Measurements from ENCODE around the gene FHOD1. TPM values are rescaled to one million over a fixed set of nuclear protein-coding genes. Genes with fewer than 3 reads are reported as not detected.

FHOD1 gene
- total RNA-seq, 1 donor from 2014 or later: 71.7 TPM

DNA sequence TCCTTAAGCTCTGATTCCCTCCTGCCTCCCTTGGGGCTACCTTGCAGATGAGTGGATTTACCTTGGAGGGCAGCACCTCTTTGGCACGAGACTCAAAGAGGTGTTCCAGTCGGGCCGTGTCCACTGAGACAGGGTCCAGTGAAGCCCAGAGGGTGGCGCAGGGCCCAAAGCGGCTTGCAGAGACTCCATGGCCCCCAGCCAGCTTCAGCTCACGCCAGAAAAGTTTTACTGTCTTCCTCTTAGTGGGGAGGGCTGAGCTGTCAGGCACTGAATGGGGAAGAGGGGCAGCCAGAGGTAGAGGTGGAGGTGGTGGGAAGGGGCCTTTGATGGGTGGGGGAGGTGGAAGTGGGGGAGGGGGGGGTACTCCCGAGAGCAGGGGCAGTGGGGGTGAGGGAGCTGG lies 13.7 kb downstream of the FHOD1 start:
- H3K36me3 Mint-ChIP-seq (ENCODE audit: unreplicated experiment): peaks cover 41% of the 10 kb centered on the region
- no peak overlapping the region for H3K4me3 Mint-ChIP-seq (ENCODE audit: unreplicated experiment)
- DNase-seq (ENCODE audit: extremely low spot score, unreplicated experiment): no peak
- no peaks in the 10 kb centered on the region for H3K9me3 Mint-ChIP-seq (ENCODE audit: unreplicated experiment)
- no peak overlapping the region for H3K27ac Mint-ChIP-seq (ENCODE audit: unreplicated experiment)
- H3K4me1 Mint-ChIP-seq (ENCODE audit: unreplicated experiment): peaks cover 4% of the 10 kb centered on the region
- H3K27me3 Mint-ChIP-seq (ENCODE audit: unreplicated experiment): no peaks in the 10 kb centered on the region
- TF ChIP-seq, protein P1, sequence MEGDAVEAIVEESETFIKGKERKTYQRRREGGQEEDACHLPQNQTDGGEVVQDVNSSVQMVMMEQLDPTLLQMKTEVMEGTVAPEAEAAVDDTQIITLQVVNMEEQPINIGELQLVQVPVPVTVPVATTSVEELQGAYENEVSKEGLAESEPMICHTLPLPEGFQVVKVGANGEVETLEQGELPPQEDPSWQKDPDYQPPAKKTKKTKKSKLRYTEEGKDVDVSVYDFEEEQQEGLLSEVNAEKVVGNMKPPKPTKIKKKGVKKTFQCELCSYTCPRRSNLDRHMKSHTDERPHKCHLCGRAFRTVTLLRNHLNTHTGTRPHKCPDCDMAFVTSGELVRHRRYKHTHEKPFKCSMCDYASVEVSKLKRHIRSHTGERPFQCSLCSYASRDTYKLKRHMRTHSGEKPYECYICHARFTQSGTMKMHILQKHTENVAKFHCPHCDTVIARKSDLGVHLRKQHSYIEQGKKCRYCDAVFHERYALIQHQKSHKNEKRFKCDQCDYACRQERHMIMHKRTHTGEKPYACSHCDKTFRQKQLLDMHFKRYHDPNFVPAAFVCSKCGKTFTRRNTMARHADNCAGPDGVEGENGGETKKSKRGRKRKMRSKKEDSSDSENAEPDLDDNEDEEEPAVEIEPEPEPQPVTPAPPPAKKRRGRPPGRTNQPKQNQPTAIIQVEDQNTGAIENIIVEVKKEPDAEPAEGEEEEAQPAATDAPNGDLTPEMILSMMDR (IDR thresholded peaks at IDR 0.05): no peak

DNA sequence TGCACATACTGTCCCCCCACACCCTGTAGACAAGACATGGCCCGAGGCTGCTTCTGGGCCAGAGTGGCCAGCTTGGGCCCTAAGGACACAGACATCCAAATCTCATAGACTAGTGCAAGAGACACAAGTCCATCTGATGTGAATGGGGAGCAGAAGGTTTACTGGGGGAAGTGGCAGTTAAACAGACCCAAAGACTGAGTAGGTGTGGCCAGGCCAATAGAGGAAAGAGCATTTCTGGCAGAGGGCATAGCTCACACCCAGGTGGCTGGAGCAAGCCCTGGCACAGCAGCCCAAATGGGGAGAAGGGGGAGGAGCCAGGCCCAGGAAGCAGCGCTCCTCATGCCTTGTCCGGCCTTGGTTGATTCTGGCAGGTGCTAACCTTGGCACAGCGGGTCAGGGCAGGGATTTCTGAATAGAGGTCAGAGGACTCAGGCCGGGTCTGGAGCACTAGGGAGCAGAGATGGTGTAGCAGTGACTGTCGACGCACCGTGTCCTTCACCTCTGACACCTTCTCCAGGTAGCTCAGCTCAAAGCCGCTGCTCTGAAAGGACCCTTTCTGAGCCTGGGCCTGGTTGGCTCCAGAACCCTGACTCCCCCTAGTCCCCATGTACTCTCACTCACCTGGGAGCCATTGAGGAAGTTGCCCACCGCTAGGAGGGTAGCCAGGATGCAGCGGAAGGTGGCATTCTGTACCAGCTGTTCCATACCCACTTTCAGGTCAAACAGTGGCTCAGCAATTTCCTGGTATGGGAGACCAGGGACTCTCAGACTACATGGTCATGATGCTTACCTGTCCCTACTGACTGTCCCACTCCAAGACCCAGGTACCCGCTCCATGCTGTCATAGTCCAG lies 16.2 kb downstream of the FHOD1 start:
- H3K9me3 Mint-ChIP-seq (ENCODE audit: unreplicated experiment): no peaks in the 10 kb centered on the region
- no peak for DNase-seq (ENCODE audit: extremely low spot score, unreplicated experiment)
- H3K27ac Mint-ChIP-seq (ENCODE audit: unreplicated experiment): no peak overlapping the region
- TF ChIP-seq, protein P1 (IDR thresholded peaks at IDR 0.05): no peak
- peaks cover 26% of the 10 kb centered on the region for H3K36me3 Mint-ChIP-seq (ENCODE audit: unreplicated experiment)
- no peak overlapping the region for H3K4me3 Mint-ChIP-seq (ENCODE audit: unreplicated experiment)
- no peaks in the 10 kb centered on the region for H3K27me3 Mint-ChIP-seq (ENCODE audit: unreplicated experiment)
- H3K4me1 Mint-ChIP-seq (ENCODE audit: unreplicated experiment): peaks cover 26% of the 10 kb centered on the region

DNA sequence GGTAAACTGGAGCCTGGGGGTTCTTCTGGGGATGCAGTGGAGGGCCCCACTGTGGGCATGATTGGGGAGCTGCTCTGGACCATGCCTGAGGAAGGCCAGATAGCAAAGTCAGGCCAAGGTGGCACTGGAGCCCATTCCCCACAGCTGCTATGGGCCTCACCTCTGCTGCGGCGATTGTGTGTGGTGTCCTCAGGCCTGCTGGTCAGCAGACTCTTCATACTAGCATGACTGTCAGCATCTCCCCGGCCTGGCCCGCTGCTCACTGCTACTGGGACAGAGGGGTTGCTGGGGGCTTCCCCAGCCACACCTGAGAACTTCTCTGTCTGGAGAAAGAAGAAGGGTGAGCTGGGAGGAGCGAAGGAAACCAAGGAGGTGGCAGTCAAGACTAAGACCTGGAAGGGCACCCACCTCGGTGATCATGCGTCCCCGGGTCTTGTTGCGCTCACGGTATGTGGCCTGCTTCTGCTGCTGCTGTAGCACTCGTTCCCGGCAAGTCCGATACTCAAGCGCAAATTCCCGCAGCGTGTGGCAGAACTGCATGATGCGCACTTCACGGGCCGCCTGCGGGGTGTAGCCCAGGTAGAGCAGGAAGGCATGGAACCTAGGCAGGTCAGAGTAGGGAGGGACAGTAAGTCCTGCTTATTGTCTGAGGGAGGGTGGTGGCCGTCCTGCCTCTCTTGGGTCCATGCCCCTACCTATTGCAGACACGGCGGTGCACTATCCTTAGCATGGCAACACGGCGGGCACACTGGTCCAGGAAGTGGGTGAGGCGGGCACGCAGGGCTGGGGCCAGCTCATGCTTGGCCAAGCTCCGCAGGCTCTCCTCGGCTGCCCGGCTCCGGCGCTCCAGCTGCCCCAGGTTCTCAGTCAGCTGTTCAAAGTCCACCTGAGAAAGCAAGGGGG lies 17.1 kb downstream of the FHOD1 start:
- H3K27me3 Mint-ChIP-seq (ENCODE audit: unreplicated experiment): no peaks in the 10 kb centered on the region

DNA sequence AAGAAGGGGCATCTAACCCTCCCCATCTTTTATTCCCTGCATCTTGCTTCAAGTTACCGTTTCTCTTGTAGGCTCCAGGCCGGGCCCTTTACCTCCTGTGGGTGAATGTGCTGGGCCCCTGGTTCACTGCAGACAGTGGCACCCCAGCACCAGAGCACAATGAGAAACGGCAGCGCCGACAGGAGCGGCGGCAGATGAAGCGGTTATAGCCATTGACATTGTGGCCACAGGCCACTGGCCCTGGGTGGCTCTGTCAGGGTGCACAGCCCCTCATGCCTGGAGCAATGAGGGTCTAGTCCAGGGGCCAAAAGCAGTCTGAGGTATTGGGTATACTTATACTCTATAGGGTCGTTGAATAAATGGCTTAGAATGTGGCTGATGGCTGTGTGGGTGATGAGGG lies 18.4 kb downstream of the FHOD1 start:
- Mint-ChIP-seq H3K4me1 (ENCODE audit: unreplicated experiment) (peaks cover 31% of the 10 kb centered on the region), H3K9me3 (ENCODE audit: unreplicated experiment) (no peaks in the 10 kb centered on the region), H3K27ac (ENCODE audit: unreplicated experiment) (no peak overlapping the region), H3K36me3 (ENCODE audit: unreplicated experiment) (peaks cover 22% of the 10 kb centered on the region), H3K4me3 (ENCODE audit: unreplicated experiment) (no peak overlapping the region), H3K27me3 (ENCODE audit: unreplicated experiment) (no peaks in the 10 kb centered on the region)
- no peak for DNase-seq (ENCODE audit: extremely low spot score, unreplicated experiment)
- TF ChIP-seq, protein P1 (IDR thresholded peaks at IDR 0.05): no peak

More for the DNA sequence above, 17.1 kb downstream of the FHOD1 start:
- Mint-ChIP-seq H3K4me3 (ENCODE audit: unreplicated experiment) (no peak overlapping the region), H3K27ac (ENCODE audit: unreplicated experiment) (no peak overlapping the region), H3K9me3 (ENCODE audit: unreplicated experiment) (no peaks in the 10 kb centered on the region), H3K4me1 (ENCODE audit: unreplicated experiment) (peaks cover 31% of the 10 kb centered on the region), H3K36me3 (ENCODE audit: unreplicated experiment) (peaks cover 25% of the 10 kb centered on the region)
- TF ChIP-seq, protein P1 (IDR thresholded peaks at IDR 0.05): no peak
- no peak for DNase-seq (ENCODE audit: extremely low spot score, unreplicated experiment)
